GM12891 (cell line): ENCODE measurements around the gene KCNIP4.

ENCODE experiments used
- PAX5 ChIP-seq: IDR thresholded peaks from 2 replicates; pipeline ENCODE4 v1.6.1; 2011; ENCODE audit warnings: low read length, moderate library complexity, mild to moderate bottlenecking; ENCODE audit not compliant: insufficient read depth, severe bottlenecking
- POLR2A ChIP-seq: IDR thresholded peaks from 2 replicates; pipeline ENCODE4 v1.6.1; 2011; ENCODE audit warnings: low read depth, low read length, control low read depth
- POLR2AphosphoS5 ChIP-seq: IDR thresholded peaks from 2 replicates; pipeline ENCODE4 v1.6.1; 2011; ENCODE audit warnings: low read depth, low read length, control low read depth
- TAF1 ChIP-seq: IDR thresholded peaks from 2 replicates; pipeline ENCODE4 v1.6.1; 2011; ENCODE audit warnings: low read depth, low read length, control low read depth

GRCh38 chr4:21090094-21090666 lies 858.4 kb downstream of the KCNIP4 start:
- TF ChIP-seq POLR2AphosphoS5 = no peak
- TF ChIP-seq POLR2A = no peak
- TF ChIP-seq TAF1 = no peak
- no peak for TF ChIP-seq PAX5
